ENCODE measurements around the gene SPECC1. TPM values are rescaled to one million over a fixed set of nuclear protein-coding genes. Genes with fewer than 3 reads are reported as not detected.
"Not testable (repeated sequence)": the region's sequence is repeated elsewhere in the genome, so short reads cannot be mapped to it uniquely, and the experiment has no call there.

The SPECC1 gene
- polyA plus RNA-seq, 3 donors = 36.0 to 58.4 (median 50.5) TPM

DNA sequence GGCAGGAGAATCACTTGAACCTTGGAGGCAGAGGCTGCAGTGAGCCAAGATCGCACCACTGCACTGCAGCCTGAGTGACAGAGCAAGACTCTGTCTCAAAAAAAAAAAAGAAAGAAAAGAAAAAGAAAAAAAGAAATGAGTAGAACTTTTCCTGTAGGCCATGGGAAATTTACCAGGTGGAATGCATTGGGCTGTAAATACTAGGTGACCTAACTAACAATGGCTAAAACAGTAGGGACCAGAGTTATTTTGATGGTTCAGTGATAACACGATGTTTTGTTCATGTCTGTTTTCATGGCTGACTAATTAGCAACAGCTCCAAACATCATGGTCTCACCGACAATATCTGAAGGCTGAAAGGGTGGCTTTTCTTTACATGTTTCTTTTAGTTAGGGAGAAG lies 318.6 kb downstream of the SPECC1 start:
- H3K9ac ChIP-seq (ENCODE audit: insufficient read depth, low read length, poor library complexity, severe bottlenecking); H4K20me1 ChIP-seq (ENCODE audit: insufficient read depth, low read length); DNase-seq; H3K9me3 Mint-ChIP-seq; H3K4me3 Mint-ChIP-seq; H3K4me3 ChIP-seq (replicated peaks in 1 of 3; ENCODE audit: low read depth in 2 of 3, low read length in 3 of 3); H2AFZ ChIP-seq (ENCODE audit: insufficient read depth, low read depth, low read length, poor library complexity, severe bottlenecking); H3K27ac ChIP-seq (ENCODE audit: low read depth in 1 of 2, low read length in 2 of 2); H3K4me1 Mint-ChIP-seq; H3K36me3 Mint-ChIP-seq; H3K27me3 Mint-ChIP-seq (ENCODE audit: low read depth in 3 of 3); H3K4me2 ChIP-seq (replicated peaks; ENCODE audit: extremely low read depth, low read length, poor library complexity, severe bottlenecking); H3K9me3 ChIP-seq (replicated peaks in 1 of 2; ENCODE audit: control insufficient read depth in 1 of 2, insufficient read depth in 1 of 2, low read length in 2 of 2); H3K79me2 ChIP-seq (ENCODE audit: insufficient read depth, low read length); H3K27ac Mint-ChIP-seq; intact Hi-C loops (cut with micrococcal nuclease); H3K36me3 ChIP-seq (replicated peaks in 1 of 2; ENCODE audit: control insufficient read depth in 1 of 2, insufficient read depth in 2 of 2, low read length in 2 of 2); H3K27me3 ChIP-seq (ENCODE audit: control insufficient read depth in 2 of 2, insufficient read depth in 2 of 2, low read length in 2 of 2); H3K4me1 ChIP-seq (ENCODE audit: control insufficient read depth in 1 of 2, insufficient read depth in 2 of 2, low read length in 2 of 2): not testable (repeated sequence)
- 100% methylated on average over 1 of the region's 3 CpGs for WGBS (ENCODE audit: insufficient coverage)

DNA sequence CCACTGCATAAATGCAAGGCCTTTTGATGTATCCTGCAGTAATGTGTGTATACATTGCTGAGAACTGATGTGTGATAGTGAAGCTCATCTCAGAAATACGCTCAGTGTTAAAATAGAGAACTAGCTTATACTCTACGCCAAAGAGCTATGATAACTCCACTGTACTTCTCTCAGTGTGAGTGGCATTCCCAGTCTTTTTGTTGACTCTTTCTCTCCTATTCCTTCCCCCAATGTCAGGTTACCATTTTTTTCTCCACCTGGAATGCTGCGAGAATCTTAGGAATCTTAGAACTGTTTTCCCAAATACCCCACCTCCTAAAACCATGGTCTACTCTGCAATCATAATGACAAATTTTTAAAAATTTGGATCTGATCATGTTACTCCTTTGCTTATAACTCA lies 342.2 kb downstream of the SPECC1 start:
- not testable (repeated sequence) for H3K4me2 ChIP-seq (replicated peaks; ENCODE audit: extremely low read depth, low read length, poor library complexity, severe bottlenecking); H3K79me2 ChIP-seq (ENCODE audit: insufficient read depth, low read length); H3K4me1 ChIP-seq (ENCODE audit: control insufficient read depth in 1 of 2, insufficient read depth in 2 of 2, low read length in 2 of 2)

GRCh38 chr17:20352567-20352966 lies 343.4 kb downstream of the SPECC1 start:
- H3K9ac ChIP-seq (ENCODE audit: insufficient read depth, low read length, poor library complexity, severe bottlenecking); H3K9me3 Mint-ChIP-seq; H3K9me3 ChIP-seq (replicated peaks in 1 of 2; ENCODE audit: control insufficient read depth in 1 of 2, insufficient read depth in 1 of 2, low read length in 2 of 2); H4K20me1 ChIP-seq (ENCODE audit: insufficient read depth, low read length); H3K27me3 ChIP-seq (ENCODE audit: control insufficient read depth in 2 of 2, insufficient read depth in 2 of 2, low read length in 2 of 2); DNase-seq; H3K4me3 Mint-ChIP-seq; H3K4me3 ChIP-seq (replicated peaks in 1 of 3; ENCODE audit: low read depth in 2 of 3, low read length in 3 of 3); intact Hi-C loops (cut with micrococcal nuclease); H3K79me2 ChIP-seq (ENCODE audit: insufficient read depth, low read length); H3K4me2 ChIP-seq (replicated peaks; ENCODE audit: extremely low read depth, low read length, poor library complexity, severe bottlenecking); H3K27ac ChIP-seq (ENCODE audit: low read depth in 1 of 2, low read length in 2 of 2); H2AFZ ChIP-seq (ENCODE audit: insufficient read depth, low read depth, low read length, poor library complexity, severe bottlenecking); H3K27ac Mint-ChIP-seq; H3K4me1 Mint-ChIP-seq; H3K27me3 Mint-ChIP-seq (ENCODE audit: low read depth in 3 of 3); H3K36me3 Mint-ChIP-seq; H3K36me3 ChIP-seq (replicated peaks in 1 of 2; ENCODE audit: control insufficient read depth in 1 of 2, insufficient read depth in 2 of 2, low read length in 2 of 2); H3K4me1 ChIP-seq (ENCODE audit: control insufficient read depth in 1 of 2, insufficient read depth in 2 of 2, low read length in 2 of 2): not testable (repeated sequence)
- WGBS (ENCODE audit: insufficient coverage) = no CpG with 5 or more reads among the region's 3 CpGs

More for the DNA sequence above, 342.2 kb downstream of the SPECC1 start:
- H3K27ac Mint-ChIP-seq; H3K27me3 Mint-ChIP-seq (ENCODE audit: low read depth in 3 of 3); H3K36me3 Mint-ChIP-seq; H3K36me3 ChIP-seq (replicated peaks in 1 of 2; ENCODE audit: control insufficient read depth in 1 of 2, insufficient read depth in 2 of 2, low read length in 2 of 2); H3K4me1 Mint-ChIP-seq; H3K9ac ChIP-seq (ENCODE audit: insufficient read depth, low read length, poor library complexity, severe bottlenecking); H3K27ac ChIP-seq (ENCODE audit: low read depth in 1 of 2, low read length in 2 of 2); H3K9me3 ChIP-seq (replicated peaks in 1 of 2; ENCODE audit: control insufficient read depth in 1 of 2, insufficient read depth in 1 of 2, low read length in 2 of 2); intact Hi-C loops (cut with micrococcal nuclease); H3K4me3 ChIP-seq (replicated peaks in 1 of 3; ENCODE audit: low read depth in 2 of 3, low read length in 3 of 3); H4K20me1 ChIP-seq (ENCODE audit: insufficient read depth, low read length); H3K4me3 Mint-ChIP-seq; H3K9me3 Mint-ChIP-seq; H2AFZ ChIP-seq (ENCODE audit: insufficient read depth, low read depth, low read length, poor library complexity, severe bottlenecking); DNase-seq; H3K27me3 ChIP-seq (ENCODE audit: control insufficient read depth in 2 of 2, insufficient read depth in 2 of 2, low read length in 2 of 2): not testable (repeated sequence)
- no CpG with 5 or more reads among the region's 3 CpGs for WGBS (ENCODE audit: insufficient coverage)

GRCh38 chr17:20363846-20364245 lies 354.7 kb downstream of the SPECC1 start:
- H3K27me3 Mint-ChIP-seq (ENCODE audit: low read depth in 3 of 3); H3K4me1 Mint-ChIP-seq; H4K20me1 ChIP-seq (ENCODE audit: insufficient read depth, low read length); H3K36me3 ChIP-seq (replicated peaks in 1 of 2; ENCODE audit: control insufficient read depth in 1 of 2, insufficient read depth in 2 of 2, low read length in 2 of 2); H3K9me3 Mint-ChIP-seq; H3K4me2 ChIP-seq (replicated peaks; ENCODE audit: extremely low read depth, low read length, poor library complexity, severe bottlenecking); H3K79me2 ChIP-seq (ENCODE audit: insufficient read depth, low read length); H3K4me1 ChIP-seq (ENCODE audit: control insufficient read depth in 1 of 2, insufficient read depth in 2 of 2, low read length in 2 of 2); intact Hi-C loops (cut with micrococcal nuclease); H3K27me3 ChIP-seq (ENCODE audit: control insufficient read depth in 2 of 2, insufficient read depth in 2 of 2, low read length in 2 of 2); H3K9me3 ChIP-seq (replicated peaks in 1 of 2; ENCODE audit: control insufficient read depth in 1 of 2, insufficient read depth in 1 of 2, low read length in 2 of 2); H2AFZ ChIP-seq (ENCODE audit: insufficient read depth, low read depth, low read length, poor library complexity, severe bottlenecking); H3K9ac ChIP-seq (ENCODE audit: insufficient read depth, low read length, poor library complexity, severe bottlenecking); H3K4me3 Mint-ChIP-seq; DNase-seq; H3K27ac Mint-ChIP-seq; H3K27ac ChIP-seq (ENCODE audit: low read depth in 1 of 2, low read length in 2 of 2); H3K36me3 Mint-ChIP-seq; H3K4me3 ChIP-seq (replicated peaks in 1 of 3; ENCODE audit: low read depth in 2 of 3, low read length in 3 of 3): not testable (repeated sequence)
- no CpG with 5 or more reads among the region's 4 CpGs for WGBS (ENCODE audit: insufficient coverage)
